K562 (cell line): ENCODE results near the gene KIF17. TPM values are rescaled to one million over a fixed set of nuclear protein-coding genes. Genes with fewer than 3 reads are reported as not detected.

Experiments used
- ATAC-seq: fragments of 200-7000 bp; cut with Tn5 transposase; 3 replicates; pipeline ENCODE4 v1.9.1; 2020; ENCODE audit warnings: moderate library complexity
- BruUV-seq: library from RNA; stranded (reverse); fragments of 400-500 nt; replicated peaks from 2 replicates; lab custom pipeline; 2021; lab: Mats Ljungman, UMichigan
- CTCF ChIA-PET: fragments of 300-600 bp; formaldehyde crosslinking; extraction: SDS; loops from one replicate; lab custom pipeline; 2021; ENCODE audit warnings: low intra/inter-chr PET ratio; lab: Yijun Ruan, JAX
- POLR2A ChIA-PET: fragments of 300-600, 350-650 bp; sonication (Branson Sonifier 250); formaldehyde crosslinking; extraction: SDS; loops from one replicate; lab custom pipeline; 2021; ENCODE audit warnings: antibody characterized with exemption, inconsistent platforms; lab: Yijun Ruan, JAX
- DNase-seq, 4 experiments: peaks; one replicate each; pipeline versions ENCODE4 v3.0.0 to v3.0.0-alpha.2; 2011 to 2018; ENCODE audit warnings: low spot score in 3 of 4, mixed read lengths in 3 of 4; ENCODE audit errors: extremely low read depth in 1 of 4
- FAIRE-seq: peaks from 2 replicates; lab custom pipeline; 2011; peaks lifted over from hg19 to GRCh38; lab: Jason Lieb, UNC
- H2AFZ ChIP-seq: 2 replicates; pipeline ENCODE4 v1.6.0; 2011; ENCODE audit warnings: low read depth, low read length, control low read depth, inconsistent platforms
- H3K27ac ChIP-seq: fragments of 200-600 bp; 3 replicates; pipeline ENCODE4 v1.8.0; 2011; ENCODE audit warnings: low read depth, mild to moderate bottlenecking, control low read depth, inconsistent platforms, low read length, moderate library complexity, mixed read lengths; ENCODE audit errors: extremely low read depth
- H3K27me3 ChIP-seq, 2 experiments: fragments of 300-600 bp in 1 of 2; 2 replicates in 1 of 2; 3 replicates in 1 of 2; pipeline versions ENCODE4 v1.6.0 to v1.8.0; 2011; ENCODE audit warnings: inconsistent platforms in 2 of 2, low read length in 2 of 2, mild to moderate bottlenecking in 1 of 2, mixed read lengths in 1 of 2, moderate library complexity in 1 of 2; ENCODE audit not compliant: control insufficient read depth in 2 of 2, insufficient read depth in 2 of 2
- H3K36me3 ChIP-seq: fragments of 300-600 bp; 3 replicates; pipeline ENCODE4 v1.8.0; 2011; ENCODE audit warnings: mild to moderate bottlenecking, low read length, inconsistent platforms; ENCODE audit not compliant: control insufficient read depth, insufficient read depth
- H3K4me1 ChIP-seq, 2 experiments: fragments of 200-600 bp in 1 of 2; replicated peaks in 1 of 2; 2 replicates in 1 of 2; 3 replicates in 1 of 2; pipeline versions ENCODE4 v1.5.1 to v1.8.0; 2011; ENCODE audit warnings: inconsistent platforms in 2 of 2, low read length in 2 of 2, mild to moderate bottlenecking in 1 of 2, mixed read lengths in 1 of 2, moderate library complexity in 1 of 2; ENCODE audit not compliant: control insufficient read depth in 2 of 2, insufficient read depth in 2 of 2
- H3K4me2 ChIP-seq: 2 replicates; pipeline ENCODE4 v1.6.1; 2011; ENCODE audit warnings: low read length, control low read depth, inconsistent platforms, mixed read lengths; ENCODE audit not compliant: insufficient read depth
- H3K4me3 ChIP-seq: fragments of 200-600 bp; sonication (generic), shearing (Covaris generic); 2 replicates; pipeline ENCODE4 v1.5.1; 2016; ENCODE audit warnings: control low read depth, inconsistent platforms
- H3K79me2 ChIP-seq: fragments of 200-600 bp; 3 replicates; pipeline ENCODE4 v1.8.0; 2011; ENCODE audit warnings: low read length, inconsistent platforms; ENCODE audit not compliant: control insufficient read depth, insufficient read depth
- H3K9ac ChIP-seq, 2 experiments: 2 replicates each; pipeline versions ENCODE4 v1.6.0 to v1.6.1; 2011; ENCODE audit warnings: low read depth in 2 of 2, low read length in 2 of 2, control low read depth in 1 of 2, inconsistent platforms in 1 of 2, mild to moderate bottlenecking in 1 of 2, mixed read lengths in 1 of 2; ENCODE audit not compliant: insufficient read depth in 1 of 2
- H3K9me1 ChIP-seq: one replicate; pipeline ENCODE4 v1.6.0; 2011; ENCODE audit warnings: inconsistent platforms, mild to moderate bottlenecking, low read length, moderate library complexity; ENCODE audit not compliant: control insufficient read depth, insufficient read depth
- H3K9me3 ChIP-seq: replicated peaks from 2 replicates; pipeline ENCODE4 v1.5.1; 2011; ENCODE audit warnings: low read depth, low read length, inconsistent platforms; ENCODE audit not compliant: control insufficient read depth, insufficient read depth
- H4K20me1 ChIP-seq: replicated peaks from 2 replicates; pipeline ENCODE4 v1.6.1; 2011; ENCODE audit warnings: low read length, inconsistent platforms, mixed read lengths; ENCODE audit not compliant: control insufficient read depth, insufficient read depth
- CBFA2T2 ChIP-seq: fragments of 450-650 bp; conservative IDR thresholded peaks from 2 replicates; pipeline ENCODE4 v1.6.1; 2017; ENCODE audit warnings: mild to moderate bottlenecking
- CREM ChIP-seq: IDR thresholded peaks from 2 replicates; pipeline ENCODE4 v1.6.1; 2014; ENCODE audit warnings: antibody characterized with exemption, low read depth
- CTBP1 ChIP-seq: fragments of 450-650 bp; IDR thresholded peaks from 2 replicates; pipeline ENCODE4 v1.6.1; 2016; ENCODE audit warnings: borderline replicate concordance
- EGR1 ChIP-seq: fragments of 450-650 bp; conservative IDR thresholded peaks from 2 replicates; pipeline ENCODE4 v1.6.1; 2017; ENCODE audit warnings: mild to moderate bottlenecking
- ETV5 ChIP-seq: sonication (generic); formaldehyde crosslinking; IDR thresholded peaks from 2 replicates; pipeline ENCODE4 v1.4.0; 2020; ENCODE audit warnings: low read depth, mild to moderate bottlenecking, missing genetic modification reagents
- IRF2 ChIP-seq: sonication (generic); formaldehyde crosslinking; IDR thresholded peaks from 2 replicates; pipeline ENCODE4 v1.8.1; 2022; ENCODE audit warnings: mild to moderate bottlenecking, missing genetic modification reagents
- MCM5 ChIP-seq: fragments of 450-650 bp; IDR thresholded peaks from 2 replicates; pipeline ENCODE4 v1.6.1; 2016; ENCODE audit warnings: low read depth
- MEF2D ChIP-seq: conservative IDR thresholded peaks from 2 replicates; pipeline ENCODE4 v1.6.1; 2016; ENCODE audit warnings: low read depth, missing genetic modification characterization, missing compliant biosample characterization
- NFYB ChIP-seq: IDR thresholded peaks from 2 replicates; pipeline ENCODE4 v1.6.1; 2011; ENCODE audit warnings: mild to moderate bottlenecking, moderate library complexity; ENCODE audit not compliant: insufficient read length; ENCODE audit errors: extremely low read depth
- PHF20 ChIP-seq: fragments of 450-650 bp; IDR thresholded peaks from 2 replicates; pipeline ENCODE4 v1.6.1; 2018; ENCODE audit not compliant: partially characterized antibody
- POLR2G ChIP-seq: fragments of 200-400 bp; formaldehyde crosslinking; IDR thresholded peaks from 2 replicates; pipeline ENCODE4 v1.6.1; 2017; ENCODE audit warnings: low read depth, mild to moderate bottlenecking, antibody characterized with exemption, low read length, moderate library complexity
- RBM25 ChIP-seq: fragments of 200-400 bp; formaldehyde crosslinking; IDR thresholded peaks from 2 replicates; pipeline ENCODE4 v1.6.1; 2018; ENCODE audit warnings: low read length, low read depth, moderate library complexity; ENCODE audit not compliant: severe bottlenecking
- SRSF1 ChIP-seq: fragments of 200-400 bp; formaldehyde crosslinking; IDR thresholded peaks from 2 replicates; pipeline ENCODE4 v1.6.1; 2017; ENCODE audit warnings: mild to moderate bottlenecking, low read depth, low read length, moderate library complexity
- USF2 ChIP-seq: sonication (generic); formaldehyde crosslinking; IDR thresholded peaks from 2 replicates; pipeline ENCODE4 v1.5.0; 2020; ENCODE audit warnings: missing genetic modification reagents
- ZFP91 ChIP-seq: sonication (generic); formaldehyde crosslinking; IDR thresholded peaks from 2 replicates; pipeline ENCODE4 v1.8.0; 2022; ENCODE audit warnings: mild to moderate bottlenecking, missing genetic modification reagents
- ZNF518B ChIP-seq: fragments of 250-450 bp; sonication (Bioruptor Pico); IDR thresholded peaks from 2 replicates; pipeline ENCODE4 v1.5.0; 2021; ENCODE audit warnings: mild to moderate bottlenecking, moderate library complexity
- ZNF561 ChIP-seq: fragments of 450-650 bp; formaldehyde crosslinking; conservative IDR thresholded peaks from 2 replicates; pipeline ENCODE4 v1.4.0; 2020; ENCODE audit warnings: mild to moderate bottlenecking, moderate library complexity
- ZNF77 ChIP-seq: fragments of 250-450 bp; sonication (Bioruptor Pico); IDR thresholded peaks from 2 replicates; pipeline ENCODE4 v1.5.0; 2020
- WGBS: fragments of 100-300 bp; shearing (Covaris generic); methylation state at CpG from one replicate; pipeline ENCODE4 v1.1.6; 2016; ENCODE audit warnings: low coverage, mixed read lengths; ENCODE audit not compliant: insufficient coverage; ENCODE audit errors: missing lambda C conversion rate; 5-methylcytosine and 5-hydroxymethylcytosine counted together
- in situ Hi-C: fragments of 300-500 bp; cut with MboI; formaldehyde crosslinking; loops from 4 replicates; pipeline ENCODE4 v1.15.0; 2018; ENCODE audit warnings: inconsistent platforms, mixed read lengths
- intact Hi-C: fragments of 100-400 bp; cut with micrococcal nuclease; formaldehyde crosslinking; loops from 2 replicates; pipeline ENCODE4 v1.14.2; 2022
- polyA plus RNA-seq, 8 experiments: library from polyadenylated mRNA; depleted of rRNA in 4 of 8; stranded (reverse) in 5 of 8; unstranded in 3 of 8; fragments of >200 nt; fragmentation: Nextera tagmentation in 2 of 8; fragmentation: Illumina TruSeq in 1 of 8; extraction: Ambion mirVana in 2 of 8; extraction: Trizol in 1 of 8; gene quantifications; 2 replicates each; pipeline versions ENCODE4 v1.2.1 to v1.2.3, GENCODE V29; 2011 to 2014; ENCODE audit warnings: inconsistent platforms in 1 of 8, missing spikeins in 1 of 8
- total RNA-seq, 7 experiments: library from RNA; depleted of rRNA in 6 of 7; stranded (reverse); fragments of >200 nt in 6 of 7; fragmentation: Illumina TruSeq in 2 of 7; extraction: Trizol in 2 of 7; gene quantifications; 2 replicates each; pipeline versions ENCODE4 v1.2.1 to v1.2.3, GENCODE V29; 2011 to 2021; ENCODE audit warnings: low replicate concordance in 1 of 7

KIF17 gene
- total and polyA plus RNA-seq, 9 of the 15 experiments (the other 6 are each of a cell fraction or from before 2014, with no cell fraction given) = 0.04 to 0.47 (median 0.18) TPM; not detected in 5

GRCh38 chr1:20668581-20668980 lies 49.2 kb downstream of the KIF17 start (continued):
- no peak for TF ChIP-seq ETV5 (CRISPR knock-in tag)
- TF ChIP-seq ZNF77 (CRISPR knock-in tag) = no peak
- no peak for TF ChIP-seq EGR1

GRCh38 chr1:20666804-20667203 lies 51.0 kb downstream of the KIF17 start:
- DNase-seq = peak; percentile 51 to 81 (median 57)
- H3K4me2 ChIP-seq = no peak overlapping the region; the same call in 1 of the 2 replicates
- no peaks in the 10 kb centered on the region for H3K36me3 ChIP-seq
- peak overlapping the region; percentile 69 for H2AFZ ChIP-seq
- H3K4me1 ChIP-seq = peaks cover 6 to 19% of the 10 kb centered on the region in 2 experiments; a peak in 3 of 5 replicates
- WGBS = 100% methylated on average over 1 of the region's 1 CpG
- ChIA-PET POLR2A (interaction anchor here (0.9 to 1.0 kb wide), 2 partner anchors 11 to 26 kb away, joined by 3 read pairs; no protein-coding TSS in a partner anchor), CTCF (no interaction called here)
- H3K79me2 ChIP-seq = peaks cover 2% of the 10 kb centered on the region; the same call in 1 of the 3 replicates
- no peak overlapping the region for H3K4me3 ChIP-seq
- no peak overlapping the region for H3K27ac ChIP-seq
- in situ Hi-C loops = no loop called here
- H3K9me3 ChIP-seq = no peaks in the 10 kb centered on the region
- H3K9ac ChIP-seq = no peak overlapping the region
- peak; percentile 86 for FAIRE-seq
- peak; percentile 80 for ATAC-seq
- no peaks in the 10 kb centered on the region for H3K9me1 ChIP-seq
- no TSS peak for BruUV-seq
- peaks cover 3 to 4% of the 10 kb centered on the region in 2 experiments; a peak in 3 of 5 replicates for H3K27me3 ChIP-seq
- intact Hi-C loops = no loop called here
- no peaks in the 10 kb centered on the region for H4K20me1 ChIP-seq
- TF ChIP-seq MCM5 = no peak
- TF ChIP-seq RBM25 = peak; percentile 30
- no peak for TF ChIP-seq POLR2G
- no peak for TF ChIP-seq SRSF1
- TF ChIP-seq MEF2D (tag) = no peak
- TF ChIP-seq IRF2 (CRISPR knock-in tag) = no peak
- TF ChIP-seq CREM = no peak
- no peak for TF ChIP-seq CTBP1
- no peak for TF ChIP-seq ZNF561 (CRISPR knock-in tag)
- TF ChIP-seq ZNF518B (CRISPR knock-in tag) = no peak
- no peak for TF ChIP-seq PHF20
- TF ChIP-seq USF2 (CRISPR knock-in tag) = peak; percentile 94
- TF ChIP-seq ZFP91 (CRISPR knock-in tag) = no peak
- TF ChIP-seq CBFA2T2 = peak; percentile 53
- TF ChIP-seq NFYB = peak; percentile 81
